HG03095 (cell line): ENCODE measurements around the gene MPPED1.

Experiments used
- ATAC-seq: cut with Tn5 transposase; IDR thresholded peaks from one replicate; pipeline ENCODE4 v1.9.1; 2021; ENCODE audit warnings: moderate library complexity; ENCODE audit not compliant: unreplicated experiment

Gene MPPED1

GRCh38 chr22:43411869-43412807 is at the start of gene MPPED1:
Gene MPPED1 (plus strand): TSS chr22:43412014. CDS start chr22:43424986, 12,972 bp downstream.
- ATAC-seq = no peak

- no peak for ATAC-seq
Observed at GRCh38 chr22:43363315-43364168, 48.3 kb upstream of the MPPED1 start.

GRCh38 chr22:43364169-43364435 is 47.7 kb upstream of the MPPED1 start:
- ATAC-seq = no peak

GRCh38 chr22:43365715-43366440 is 45.9 kb upstream of the MPPED1 start:
- no peak for ATAC-seq

GRCh38 chr22:43370036-43370435 is 41.8 kb upstream of the MPPED1 start:
- no peak for ATAC-seq

- no peak for ATAC-seq
Observed at GRCh38 chr22:43375951-43376455, 35.8 kb upstream of the MPPED1 start.

GRCh38 chr22:43376765-43377547 is 34.9 kb upstream of the MPPED1 start:
- ATAC-seq = peak; percentile 51

- ATAC-seq = no peak
Observed at GRCh38 chr22:43377548-43377895, 34.3 kb upstream of the MPPED1 start.

GRCh38 chr22:43377896-43378704 is 33.7 kb upstream of the MPPED1 start:
- no peak for ATAC-seq

- no peak for ATAC-seq
Observed at GRCh38 chr22:43381693-43382092, 30.1 kb upstream of the MPPED1 start.

GRCh38 chr22:43384863-43385262 is 27.0 kb upstream of the MPPED1 start:
- ATAC-seq = no peak

- ATAC-seq = no peak
Observed at GRCh38 chr22:43385770-43386641, 25.8 kb upstream of the MPPED1 start.

GRCh38 chr22:43387815-43388214 is 24.0 kb upstream of the MPPED1 start:
- no peak for ATAC-seq

GRCh38 chr22:43388420-43388851 is 23.4 kb upstream of the MPPED1 start:
- no peak for ATAC-seq

- ATAC-seq = no peak
Observed at GRCh38 chr22:43389227-43389836, 22.5 kb upstream of the MPPED1 start.

- no peak for ATAC-seq
Observed at GRCh38 chr22:43390166-43390565, 21.6 kb upstream of the MPPED1 start.

- ATAC-seq = no peak
Observed at GRCh38 chr22:43390872-43391271, 20.9 kb upstream of the MPPED1 start.

- ATAC-seq = no peak
Observed at GRCh38 chr22:43391306-43391705, 20.5 kb upstream of the MPPED1 start.
